ENCODE measurements around the gene SOX6. TPM values are rescaled to one million over a fixed set of nuclear protein-coding genes. Genes with fewer than 3 reads are reported as not detected.

SOX6 gene
- total RNA-seq, 3 donors from 2014 or later = 2.0 to 8.0 (median 7.9) TPM

- H3K36me3 ChIP-seq = no peaks in the 10 kb centered on the region
Observed at GRCh38 chr11:16027621-16028020, 328.7 kb downstream of the SOX6 start.

GRCh38 chr11:16026849-16027248 lies 329.5 kb downstream of the SOX6 start:
- Histone ChIP-seq H3K4me3 (no peak overlapping the region), H3K27me3 (no peaks in the 10 kb centered on the region), H3K9me3 (no peaks in the 10 kb centered on the region), H3K27ac (no peak overlapping the region), H3K36me3 (no peaks in the 10 kb centered on the region), H3K4me1 (no peaks in the 10 kb centered on the region)
- no peak for DNase-seq (ENCODE audit: low spot score in 2 of 2)
- TF ChIP-seq POLR2AphosphoS5 (IDR thresholded peaks at IDR 0.05) (no peak), POLR2A (IDR thresholded peaks at IDR 0.05) (no peak), CTCF (IDR thresholded peaks at IDR 0.05) (no peak)
- intact Hi-C loops (cut with DNase I; ENCODE audit: low total_unique reads) = no loop called here

More at GRCh38 chr11:16027621-16028020, 328.7 kb downstream of the SOX6 start:
- intact Hi-C loops (cut with DNase I; ENCODE audit: low total_unique reads) = no loop called here
- Histone ChIP-seq H3K9me3 (no peaks in the 10 kb centered on the region), H3K27me3 (no peaks in the 10 kb centered on the region), H3K27ac (no peak overlapping the region), H3K4me3 (no peak overlapping the region), H3K4me1 (no peaks in the 10 kb centered on the region)
- TF ChIP-seq POLR2AphosphoS5 (IDR thresholded peaks at IDR 0.05) (no peak), POLR2A (IDR thresholded peaks at IDR 0.05) (no peak), CTCF (IDR thresholded peaks at IDR 0.05) (no peak)
- DNase-seq (ENCODE audit: low spot score in 2 of 2) = no peak

- no peak for DNase-seq (ENCODE audit: low spot score in 2 of 2)
- H3K27ac ChIP-seq = no peak overlapping the region
- H3K4me1 ChIP-seq = no peaks in the 10 kb centered on the region
- no peaks in the 10 kb centered on the region for H3K36me3 ChIP-seq
- intact Hi-C loops (cut with DNase I; ENCODE audit: low total_unique reads) = no loop called here
- TF ChIP-seq POLR2AphosphoS5 (IDR thresholded peaks at IDR 0.05) (no peak), POLR2A (IDR thresholded peaks at IDR 0.05) (no peak), CTCF (IDR thresholded peaks at IDR 0.05) (no peak)
- H3K9me3 ChIP-seq = no peaks in the 10 kb centered on the region
- H3K4me3 ChIP-seq = no peak overlapping the region
- no peaks in the 10 kb centered on the region for H3K27me3 ChIP-seq
Observed at GRCh38 chr11:16018931-16019330, 337.4 kb downstream of the SOX6 start.

GRCh38 chr11:16016468-16016829 lies 339.9 kb downstream of the SOX6 start:
- H3K36me3 ChIP-seq = no peaks in the 10 kb centered on the region
- no peak overlapping the region for H3K4me3 ChIP-seq
- H3K27me3 ChIP-seq = no peaks in the 10 kb centered on the region
- intact Hi-C loops (cut with DNase I; ENCODE audit: low total_unique reads) = no loop called here
- no peaks in the 10 kb centered on the region for H3K9me3 ChIP-seq
- no peaks in the 10 kb centered on the region for H3K4me1 ChIP-seq
- TF ChIP-seq CTCF (IDR thresholded peaks at IDR 0.05) = no peak
- TF ChIP-seq POLR2AphosphoS5 (IDR thresholded peaks at IDR 0.05) = no peak
- TF ChIP-seq POLR2A (IDR thresholded peaks at IDR 0.05) = no peak
- no peak overlapping the region for H3K27ac ChIP-seq
- DNase-seq (ENCODE audit: low spot score in 2 of 2) = no peak

GRCh38 chr11:16015741-16016467 lies 340.4 kb downstream of the SOX6 start:
- no peaks in the 10 kb centered on the region for H3K9me3 ChIP-seq
- intact Hi-C loops (cut with DNase I; ENCODE audit: low total_unique reads) = no loop called here
- no peaks in the 10 kb centered on the region for H3K4me1 ChIP-seq
- no peak overlapping the region for H3K27ac ChIP-seq
- H3K27me3 ChIP-seq = no peaks in the 10 kb centered on the region
- no peak for TF ChIP-seq POLR2A (IDR thresholded peaks at IDR 0.05)
- TF ChIP-seq CTCF (IDR thresholded peaks at IDR 0.05) = no peak
- no peak for TF ChIP-seq POLR2AphosphoS5 (IDR thresholded peaks at IDR 0.05)
- H3K4me3 ChIP-seq = no peak overlapping the region
- no peaks in the 10 kb centered on the region for H3K36me3 ChIP-seq
- no peak for DNase-seq (ENCODE audit: low spot score in 2 of 2)
